DND-41 (cell line): ENCODE measurements around the gene UBE2H.

ENCODE experiments used
- ATAC-seq: fragments of 200-7000 bp; cut with Tn5 transposase; 3 replicates; pipeline ENCODE4 v1.9.1; 2021; ENCODE audit warnings: low read depth; ENCODE audit not compliant: insufficient read depth
- DNase-seq: peaks from one replicate; pipeline ENCODE4 v3.0.0-alpha.2; 2020
- H2AFZ ChIP-seq: 2 replicates; pipeline ENCODE4 v1.6.0; 2012; ENCODE audit warnings: low read depth, low read length
- H3K27ac ChIP-seq: 2 replicates; pipeline ENCODE4 v1.5.1; 2012; ENCODE audit warnings: low read length, inconsistent platforms
- H3K27me3 ChIP-seq: fragments of 200-600 bp; sonication (generic); 2 replicates; pipeline ENCODE4 v1.6.0; 2012; ENCODE audit warnings: low read length, mild to moderate bottlenecking, inconsistent platforms; ENCODE audit not compliant: insufficient read depth, poor library complexity
- H3K36me3 ChIP-seq: 2 replicates; pipeline ENCODE4 v1.5.1; 2012; ENCODE audit warnings: low read length, inconsistent platforms; ENCODE audit not compliant: insufficient read depth
- H3K4me1 ChIP-seq: 2 replicates; pipeline ENCODE4 v1.5.1; 2012; ENCODE audit warnings: mild to moderate bottlenecking, low read length; ENCODE audit not compliant: insufficient read depth
- H3K4me2 ChIP-seq: 2 replicates; pipeline ENCODE4 v1.6.0; 2012; ENCODE audit warnings: mild to moderate bottlenecking, moderate library complexity, low read length, inconsistent platforms; ENCODE audit not compliant: insufficient read depth
- H3K4me3 ChIP-seq, 2 experiments: fragments of 200-600 bp in 1 of 2; shearing (Covaris generic) in 1 of 2; 2 replicates each; pipeline ENCODE4 v1.5.1; 2012 to 2016; ENCODE audit warnings: inconsistent platforms in 2 of 2, low read length in 2 of 2, mild to moderate bottlenecking in 2 of 2, low read depth in 1 of 2, moderate library complexity in 1 of 2
- H3K79me2 ChIP-seq: 2 replicates; pipeline ENCODE4 v1.6.0; 2012; ENCODE audit warnings: low read length, inconsistent platforms; ENCODE audit not compliant: insufficient read depth
- H3K9ac ChIP-seq: 2 replicates; pipeline ENCODE4 v1.6.0; 2012; ENCODE audit warnings: low read depth, mild to moderate bottlenecking, inconsistent platforms, low read length, moderate library complexity
- H3K9me3 ChIP-seq: 2 replicates; pipeline ENCODE4 v1.5.1; 2012; ENCODE audit warnings: low read length, moderate library complexity, mild to moderate bottlenecking, inconsistent platforms; ENCODE audit not compliant: insufficient read depth, severe bottlenecking
- H4K20me1 ChIP-seq: 2 replicates; pipeline ENCODE4 v1.6.0; 2012; ENCODE audit warnings: low read length; ENCODE audit not compliant: insufficient read depth
- EZH2 ChIP-seq: IDR thresholded peaks from 3 replicates; pipeline ENCODE4 v1.6.1; 2012; ENCODE audit warnings: borderline replicate concordance, low read depth, mild to moderate bottlenecking, moderate library complexity, low read length, inconsistent platforms; ENCODE audit not compliant: severe bottlenecking
- TF ChIP-seq, protein P1 (sequence below): IDR thresholded peaks from 2 replicates; pipeline ENCODE4 v1.5.1; 2012; ENCODE audit warnings: borderline replicate concordance, low read length, moderate library complexity, mild to moderate bottlenecking; ENCODE audit not compliant: poor library complexity, severe bottlenecking; ENCODE audit errors: extremely low read depth

Gene UBE2H

DNA sequence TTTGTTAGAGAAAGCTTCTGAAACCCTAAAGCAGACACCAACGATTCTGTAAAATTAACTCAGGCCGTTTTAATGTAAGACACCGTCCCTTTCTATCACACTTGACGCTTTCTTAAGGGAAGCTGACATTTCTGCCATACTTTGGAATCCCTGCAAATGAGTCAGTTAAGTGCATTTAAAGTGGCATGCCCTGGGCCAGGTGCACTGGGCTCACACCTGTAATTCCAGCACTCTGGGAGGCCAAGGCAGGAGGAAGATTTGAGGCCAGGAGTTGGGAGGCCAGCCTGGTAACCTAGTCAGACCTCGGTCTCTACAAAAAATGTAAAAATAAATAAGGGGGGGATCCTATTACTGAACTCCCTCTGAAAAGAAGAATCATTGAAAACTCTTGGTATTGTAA lies 4.4 kb downstream of the UBE2H start:
- H3K36me3 ChIP-seq, result no peaks in the 10 kb centered on the region; the same call in 1 of the 2 replicates
- H2AFZ ChIP-seq, result no peak overlapping the region
- TF ChIP-seq, protein P1, sequence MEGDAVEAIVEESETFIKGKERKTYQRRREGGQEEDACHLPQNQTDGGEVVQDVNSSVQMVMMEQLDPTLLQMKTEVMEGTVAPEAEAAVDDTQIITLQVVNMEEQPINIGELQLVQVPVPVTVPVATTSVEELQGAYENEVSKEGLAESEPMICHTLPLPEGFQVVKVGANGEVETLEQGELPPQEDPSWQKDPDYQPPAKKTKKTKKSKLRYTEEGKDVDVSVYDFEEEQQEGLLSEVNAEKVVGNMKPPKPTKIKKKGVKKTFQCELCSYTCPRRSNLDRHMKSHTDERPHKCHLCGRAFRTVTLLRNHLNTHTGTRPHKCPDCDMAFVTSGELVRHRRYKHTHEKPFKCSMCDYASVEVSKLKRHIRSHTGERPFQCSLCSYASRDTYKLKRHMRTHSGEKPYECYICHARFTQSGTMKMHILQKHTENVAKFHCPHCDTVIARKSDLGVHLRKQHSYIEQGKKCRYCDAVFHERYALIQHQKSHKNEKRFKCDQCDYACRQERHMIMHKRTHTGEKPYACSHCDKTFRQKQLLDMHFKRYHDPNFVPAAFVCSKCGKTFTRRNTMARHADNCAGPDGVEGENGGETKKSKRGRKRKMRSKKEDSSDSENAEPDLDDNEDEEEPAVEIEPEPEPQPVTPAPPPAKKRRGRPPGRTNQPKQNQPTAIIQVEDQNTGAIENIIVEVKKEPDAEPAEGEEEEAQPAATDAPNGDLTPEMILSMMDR, result no peak
- TF ChIP-seq EZH2, result no peak
- ATAC-seq, result no peak
- no peak overlapping the region for H3K4me3 ChIP-seq
- no peaks in the 10 kb centered on the region for H3K9me3 ChIP-seq
- H3K4me1 ChIP-seq, result peaks cover 32% of the 10 kb centered on the region
- no peaks in the 10 kb centered on the region for H3K27me3 ChIP-seq
- H3K4me2 ChIP-seq, result no peak overlapping the region
- no peak overlapping the region for H3K9ac ChIP-seq
- H4K20me1 ChIP-seq, result peaks cover 11% of the 10 kb centered on the region
- no peak overlapping the region for H3K27ac ChIP-seq
- no peak for DNase-seq
- H3K79me2 ChIP-seq, result peaks cover 30% of the 10 kb centered on the region

DNA sequence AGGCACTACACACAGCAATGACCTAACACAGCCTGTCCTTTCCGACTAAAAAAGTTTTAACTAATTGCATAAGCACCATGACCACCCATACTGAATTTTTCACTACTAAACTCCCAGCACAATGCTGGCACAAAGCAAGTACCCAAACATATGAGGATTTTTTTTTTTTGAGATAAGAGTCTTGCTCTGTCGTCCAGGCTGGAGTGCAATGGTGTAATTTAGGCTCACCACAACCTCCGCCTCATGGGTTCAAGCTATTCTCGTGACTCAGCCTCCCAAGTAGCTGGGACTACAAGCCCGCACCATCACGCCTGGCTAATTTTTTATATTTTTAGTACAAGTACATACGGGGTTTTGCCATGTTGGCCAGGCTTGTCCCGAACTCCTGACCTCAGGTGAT lies 5.1 kb downstream of the UBE2H start:
- no peak for DNase-seq
- H3K27me3 ChIP-seq, result no peaks in the 10 kb centered on the region
- peaks cover 11% of the 10 kb centered on the region for H4K20me1 ChIP-seq
- H3K79me2 ChIP-seq, result peaks cover 30% of the 10 kb centered on the region
- no peak overlapping the region for H3K4me3 ChIP-seq
- ATAC-seq, result no peak
- H3K4me1 ChIP-seq, result peaks cover 27% of the 10 kb centered on the region
- no peak overlapping the region for H3K9ac ChIP-seq
- H3K4me2 ChIP-seq, result no peak overlapping the region
- H3K36me3 ChIP-seq, result no peaks in the 10 kb centered on the region; the same call in 1 of the 2 replicates
- no peak for TF ChIP-seq EZH2
- TF ChIP-seq, protein P1, result no peak
- no peak overlapping the region for H3K27ac ChIP-seq
- no peaks in the 10 kb centered on the region for H3K9me3 ChIP-seq
- H2AFZ ChIP-seq, result no peak overlapping the region

- no peak overlapping the region for H3K4me2 ChIP-seq
- peaks cover 24% of the 10 kb centered on the region for H3K79me2 ChIP-seq
- H3K27me3 ChIP-seq, result no peaks in the 10 kb centered on the region
- H3K27ac ChIP-seq, result no peak overlapping the region
- no peak for DNase-seq
- peaks cover 26% of the 10 kb centered on the region for H3K4me1 ChIP-seq
- no peak overlapping the region for H3K9ac ChIP-seq
- no peak for ATAC-seq
- TF ChIP-seq EZH2, result no peak
- TF ChIP-seq, protein P1, result no peak
- H3K36me3 ChIP-seq, result no peaks in the 10 kb centered on the region; the same call in 1 of the 2 replicates
- H2AFZ ChIP-seq, result no peak overlapping the region
- no peak overlapping the region for H3K4me3 ChIP-seq
- no peaks in the 10 kb centered on the region for H3K9me3 ChIP-seq
- H4K20me1 ChIP-seq, result peaks cover 11% of the 10 kb centered on the region
Observed at GRCh38 chr7:129947049-129947448, 5.7 kb downstream of the UBE2H start.

- H3K27ac ChIP-seq, result no peak overlapping the region
- no peak overlapping the region for H2AFZ ChIP-seq
- DNase-seq (no peak), ATAC-seq (no peak)
- H3K4me3 ChIP-seq, result no peak overlapping the region
- H4K20me1 ChIP-seq, result peaks cover 7% of the 10 kb centered on the region; the same call in 1 of the 2 replicates
- TF ChIP-seq EZH2, result no peak
- TF ChIP-seq, protein P1, result no peak
- H3K4me2 ChIP-seq, result no peak overlapping the region
- no peak overlapping the region for H3K9ac ChIP-seq
- H3K36me3 ChIP-seq, result no peaks in the 10 kb centered on the region
- H3K27me3 ChIP-seq, result no peaks in the 10 kb centered on the region
- no peaks in the 10 kb centered on the region for H3K9me3 ChIP-seq
- peaks cover 17% of the 10 kb centered on the region for H3K79me2 ChIP-seq
- peaks cover 18% of the 10 kb centered on the region for H3K4me1 ChIP-seq
Observed at GRCh38 chr7:129946282-129946681, 6.5 kb downstream of the UBE2H start.
